VCaP (cell line): ENCODE measurements around the gene RTCB.
"Not testable (repeated sequence)": the region's sequence is repeated elsewhere in the genome, so short reads cannot be mapped to it uniquely, and the experiment has no call there.

Experiments used
- H3K27ac ChIP-seq: fragments of 450-650 bp; 2 replicates; pipeline ENCODE4 v1.5.1; 2017
- TF ChIP-seq, protein P1 (sequence below): fragments of 450-650 bp; conservative IDR thresholded peaks from 2 replicates; pipeline ENCODE4 v1.5.1; 2017; ENCODE audit warnings: mild to moderate bottlenecking, moderate library complexity

RTCB gene

DNA sequence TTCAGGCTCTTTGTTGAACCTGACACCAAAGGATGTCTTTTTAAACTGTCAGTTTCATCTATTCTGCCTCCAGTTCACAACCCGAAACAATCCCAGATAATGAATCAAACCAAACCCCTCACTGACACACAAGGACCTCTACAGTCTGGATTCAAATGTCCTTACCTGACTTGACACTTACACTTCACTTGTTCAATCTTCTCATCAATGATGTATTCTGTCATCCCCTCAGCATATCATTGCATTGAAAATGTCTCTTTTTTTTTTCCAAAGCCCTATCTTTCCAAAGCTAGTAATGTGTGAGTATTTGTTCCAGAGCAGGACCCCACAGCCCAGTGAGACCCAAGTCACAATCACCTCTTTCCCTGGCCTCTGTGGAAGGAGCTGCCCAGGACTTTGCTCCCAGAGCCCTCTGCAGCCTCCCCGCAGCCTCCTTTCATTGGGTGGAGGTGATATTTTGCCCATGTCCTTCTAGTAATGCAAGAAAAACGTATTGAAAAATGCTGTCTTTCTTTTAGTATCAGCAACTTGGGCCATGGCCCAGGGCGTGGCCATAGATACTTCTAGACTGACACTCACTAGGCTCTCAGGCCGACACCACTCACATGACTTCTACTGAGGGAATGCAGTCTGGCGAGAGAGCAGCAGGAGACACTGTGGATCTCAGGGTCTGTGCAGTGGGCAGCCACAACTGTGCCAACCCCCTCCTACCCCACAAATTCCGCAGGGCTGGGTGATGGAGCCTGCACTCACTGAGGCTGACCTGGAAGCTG lies 36.2 kb downstream of the RTCB start:
- H3K27ac ChIP-seq = no peak overlapping the region
- TF ChIP-seq, protein P1, sequence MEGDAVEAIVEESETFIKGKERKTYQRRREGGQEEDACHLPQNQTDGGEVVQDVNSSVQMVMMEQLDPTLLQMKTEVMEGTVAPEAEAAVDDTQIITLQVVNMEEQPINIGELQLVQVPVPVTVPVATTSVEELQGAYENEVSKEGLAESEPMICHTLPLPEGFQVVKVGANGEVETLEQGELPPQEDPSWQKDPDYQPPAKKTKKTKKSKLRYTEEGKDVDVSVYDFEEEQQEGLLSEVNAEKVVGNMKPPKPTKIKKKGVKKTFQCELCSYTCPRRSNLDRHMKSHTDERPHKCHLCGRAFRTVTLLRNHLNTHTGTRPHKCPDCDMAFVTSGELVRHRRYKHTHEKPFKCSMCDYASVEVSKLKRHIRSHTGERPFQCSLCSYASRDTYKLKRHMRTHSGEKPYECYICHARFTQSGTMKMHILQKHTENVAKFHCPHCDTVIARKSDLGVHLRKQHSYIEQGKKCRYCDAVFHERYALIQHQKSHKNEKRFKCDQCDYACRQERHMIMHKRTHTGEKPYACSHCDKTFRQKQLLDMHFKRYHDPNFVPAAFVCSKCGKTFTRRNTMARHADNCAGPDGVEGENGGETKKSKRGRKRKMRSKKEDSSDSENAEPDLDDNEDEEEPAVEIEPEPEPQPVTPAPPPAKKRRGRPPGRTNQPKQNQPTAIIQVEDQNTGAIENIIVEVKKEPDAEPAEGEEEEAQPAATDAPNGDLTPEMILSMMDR = no peak

DNA sequence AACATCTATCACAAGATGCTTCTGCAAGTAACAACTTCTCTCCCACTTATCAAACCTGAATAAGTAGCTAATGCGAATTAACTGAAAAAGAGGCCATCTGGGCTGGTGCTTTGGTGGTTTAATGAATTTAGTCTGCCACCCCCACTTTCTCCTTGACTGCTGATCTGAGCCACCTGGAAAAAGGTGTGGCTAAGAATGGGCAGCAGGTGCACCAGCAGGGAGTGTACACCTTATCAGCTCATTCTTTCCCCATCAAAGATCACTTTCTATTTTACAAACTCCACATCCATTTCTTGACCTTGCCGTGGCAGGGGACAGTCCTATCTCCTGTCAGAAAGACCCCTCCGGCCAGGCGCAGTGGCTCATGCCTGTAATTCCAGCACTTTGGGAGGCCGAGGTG lies 47.8 kb downstream of the RTCB start:
- TF ChIP-seq, protein P1 = no peak
- no peak overlapping the region for H3K27ac ChIP-seq

DNA sequence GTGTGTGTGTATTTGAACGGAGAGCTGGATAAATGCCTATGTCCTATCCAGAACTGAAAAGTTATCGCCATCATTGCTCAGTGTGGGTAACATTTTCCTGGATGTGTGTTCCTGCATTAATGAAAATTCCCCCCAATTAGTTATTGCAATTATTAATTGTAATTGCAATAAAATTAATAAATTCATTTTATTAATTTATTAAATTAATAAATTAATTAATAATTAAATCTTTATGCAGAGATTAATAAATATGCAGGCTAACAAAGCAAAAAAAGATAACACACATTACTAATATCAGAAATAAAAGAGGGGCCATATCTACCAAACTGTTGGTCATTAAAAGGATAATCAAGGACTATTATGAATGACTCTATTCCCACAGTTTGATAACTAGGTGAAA lies 50.8 kb downstream of the RTCB start:
- H3K27ac ChIP-seq = no peak overlapping the region
- TF ChIP-seq, protein P1 = no peak

DNA sequence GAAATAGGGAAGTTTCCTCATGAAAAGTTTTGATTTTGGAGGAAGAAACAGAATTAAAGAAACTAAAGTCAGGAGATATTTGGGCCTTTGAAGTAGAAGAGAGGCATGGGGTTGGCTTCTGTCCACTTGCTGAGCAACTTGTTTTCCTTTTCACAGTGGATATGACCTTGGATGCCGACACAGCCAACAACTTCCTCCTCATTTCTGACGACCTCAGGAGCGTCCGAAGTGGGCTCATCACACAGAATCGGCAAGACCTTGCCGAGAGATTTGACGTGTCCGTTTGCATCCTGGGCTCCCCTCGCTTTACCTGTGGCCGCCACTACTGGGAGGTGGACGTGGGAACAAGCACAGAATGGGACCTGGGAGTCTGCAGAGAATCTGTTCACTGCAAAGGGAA lies 52.0 kb downstream of the RTCB start:
- H3K27ac ChIP-seq = not testable (repeated sequence)

DNA sequence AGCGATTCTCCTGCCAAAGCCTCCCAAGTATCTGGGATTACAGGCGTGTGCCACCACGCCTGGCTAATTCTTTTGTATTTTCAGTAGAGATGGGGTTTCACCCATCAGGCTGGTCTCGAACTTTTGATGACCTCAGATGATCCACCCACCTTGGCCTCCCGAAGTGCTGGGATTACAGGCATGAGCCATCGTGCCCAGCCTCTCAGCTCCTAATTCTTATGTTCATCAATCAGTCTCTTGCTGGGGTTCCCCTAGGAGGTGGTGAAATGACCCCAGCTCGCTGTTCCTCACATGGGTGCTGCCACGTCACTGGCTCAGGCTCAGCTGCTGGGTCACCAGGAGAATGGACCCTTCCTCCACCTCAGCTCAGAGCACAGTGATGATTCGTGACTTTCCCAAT lies 54.5 kb downstream of the RTCB start, which contains the start of gene RFPL3:
TSS of gene RFPL3 (plus strand) at position 301 of the 400 bp plus-strand sequence. CDS start 205 bp downstream, outside the sequence.
- not testable (repeated sequence) for H3K27ac ChIP-seq

DNA sequence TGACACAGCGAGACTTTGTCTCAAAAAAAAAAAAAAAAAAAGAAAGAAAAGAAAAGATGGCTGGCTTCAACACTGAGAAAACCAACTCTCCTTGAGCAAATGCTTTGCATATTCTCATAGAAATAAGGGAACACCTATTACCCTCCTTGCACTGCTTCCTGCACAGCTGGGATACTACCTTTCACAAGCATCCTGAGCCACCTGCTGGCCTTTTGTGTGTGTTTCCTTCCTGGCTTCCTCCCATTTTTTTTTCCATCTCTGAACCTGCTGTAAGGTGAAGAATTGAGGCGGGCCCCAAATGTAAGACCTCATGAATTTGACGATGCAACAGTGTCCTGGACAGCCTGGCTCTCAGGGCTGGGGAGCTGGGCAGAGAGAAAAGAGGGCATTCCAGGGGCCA lies 56.3 kb downstream of the RTCB start:
- TF ChIP-seq, protein P1 = peak; percentile 74
- no peak overlapping the region for H3K27ac ChIP-seq

DNA sequence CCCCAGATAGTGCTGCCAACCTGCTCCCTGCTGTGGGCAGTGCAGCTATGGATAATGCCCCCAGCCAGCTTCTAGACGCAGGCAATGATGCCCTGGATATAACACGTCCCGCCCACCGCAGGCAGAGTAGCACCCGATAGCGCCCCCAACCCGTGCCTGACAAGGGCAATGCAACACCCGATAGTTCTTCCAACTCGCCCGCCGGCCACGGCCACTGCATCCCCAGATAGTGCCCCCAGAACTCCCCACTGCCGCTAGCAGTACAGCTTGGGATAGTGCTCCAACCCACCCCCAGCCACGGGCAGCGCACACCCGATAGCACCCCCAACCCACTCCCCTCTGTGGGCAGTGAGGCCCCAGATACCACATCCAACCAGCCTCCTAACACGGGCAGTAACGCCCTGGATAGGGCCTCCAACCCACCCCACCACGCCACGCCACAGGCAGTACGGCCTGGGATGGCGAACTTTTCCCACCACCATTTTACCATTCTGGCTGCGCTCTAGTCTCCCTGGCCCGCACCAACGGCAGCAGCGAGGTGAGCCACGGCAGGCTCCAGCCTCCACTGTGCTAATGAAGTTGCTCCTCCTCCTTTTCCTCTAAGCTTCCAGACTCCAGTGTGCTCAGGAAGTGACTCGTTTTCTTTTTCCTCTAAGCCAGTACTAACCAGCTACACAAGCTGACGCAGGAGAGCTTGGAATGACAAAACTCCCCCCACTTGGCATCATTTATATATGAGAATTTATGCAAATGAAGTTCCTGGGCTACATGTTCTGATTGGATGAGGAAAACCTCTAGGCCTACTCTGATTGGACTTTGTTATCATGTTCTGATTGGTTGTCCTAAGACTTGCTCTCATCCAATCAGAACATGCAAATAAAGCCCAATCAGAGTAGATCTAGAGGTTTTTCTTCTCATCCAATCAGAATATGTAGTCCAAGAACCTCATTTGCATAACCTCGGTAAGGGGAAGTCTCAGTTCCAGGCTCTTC lies 57.4 kb downstream of the RTCB start:
- TF ChIP-seq, protein P1 = no peak
- H3K27ac ChIP-seq = no peak overlapping the region

DNA sequence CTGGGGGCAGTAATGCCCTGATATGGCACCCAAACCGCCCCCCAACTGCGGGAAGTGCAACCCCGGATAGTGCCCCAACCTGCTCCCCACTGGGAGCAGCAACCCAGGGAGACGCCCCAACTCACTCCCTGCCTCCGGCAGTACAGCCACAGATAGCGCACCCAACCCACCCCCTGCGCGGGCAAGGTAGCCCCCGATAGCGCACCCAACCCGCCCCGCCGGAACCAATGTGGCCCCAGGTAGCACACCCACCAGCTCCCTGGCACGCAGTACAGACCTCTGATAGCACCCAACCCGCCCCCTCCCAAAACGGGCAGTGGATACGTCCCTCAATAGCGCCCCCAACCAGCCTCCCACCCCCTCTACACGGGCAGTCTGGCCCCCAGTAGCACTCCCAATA lies 58.2 kb downstream of the RTCB start:
- no peak overlapping the region for H3K27ac ChIP-seq
- TF ChIP-seq, protein P1 = no peak
